Adrenal gland (tissue), 12 donors: Measurements from ENCODE around the gene SNTB2. TPM values are rescaled to one million over a fixed set of nuclear protein-coding genes. Genes with fewer than 3 reads are reported as not detected.

Experiments
- DNase-seq, 7 donors: peaks; one replicate each; pipeline ENCODE4 v3.0.0-alpha.2; 2019 to 2020
- H3K27ac ChIP-seq, 5 donors: fragments of 200-600 bp; sonication (generic) in 4 of 5; 1 replicate in 3 of 5; 2 replicates in 2 of 5; pipeline versions ENCODE4 v1.5.1 to v1.8.0; 2016 to 2020; ENCODE audit warnings: mild to moderate bottlenecking in 1 of 5
- H3K27me3 ChIP-seq: fragments of 200-600 bp; 2 replicates; pipeline ENCODE4 v1.8.0; 2021
- H3K36me3 ChIP-seq, 2 donors: fragments of 200-600 bp; replicated peaks in 1 of 2; 1 replicate in 1 of 2; 2 replicates in 1 of 2; pipeline versions ENCODE4 v1.5.1 to v1.8.0; 2018 to 2022
- H3K4me1 ChIP-seq, 2 donors: fragments of 200-600 bp; replicated peaks in 1 of 2; 1 replicate in 1 of 2; 2 replicates in 1 of 2; pipeline versions ENCODE4 v1.5.1 to v1.8.0; 2018 to 2021
- H3K4me3 ChIP-seq, 4 donors: fragments of 200-600 bp; sonication (generic) in 3 of 4; one replicate each; pipeline ENCODE4 v1.5.1; 2016 to 2018
- H3K9me3 ChIP-seq, 3 donors: fragments of 200-600 bp; sonication (generic) in 1 of 3; replicated peaks in 1 of 3; 1 replicate in 2 of 3; 2 replicates in 1 of 3; pipeline versions ENCODE4 v1.5.1 to v1.8.0; 2016 to 2021
- CTCF ChIP-seq, 6 experiments: fragments of 450-650 bp in 4 of 6; fragments of 200-600 bp in 2 of 6; sonication (generic) in 1 of 6; IDR thresholded peaks; 1 replicate in 5 of 6; 2 replicates in 1 of 6; pipeline versions ENCODE4 v1.5.1 to v1.8.0; 2016 to 2021; ENCODE audit warnings: antibody characterized with exemption in 6 of 6, mild to moderate bottlenecking in 2 of 6, moderate library complexity in 1 of 6
- POLR2A ChIP-seq, 2 donors: fragments of 450-650 bp; IDR thresholded peaks; one replicate each; pipeline ENCODE4 v1.6.1; 2017; ENCODE audit warnings: antibody characterized with exemption in 2 of 2, mild to moderate bottlenecking in 2 of 2, moderate library complexity in 1 of 2
- WGBS, 4 donors: extraction: QIAGEN DNeasy Blood & Tissue Kit in 2 of 4; methylation state at CpG; one replicate each; pipeline versions ENCODE4 v1.1.5 to v1.1.7; 2013 to 2017; 5-methylcytosine and 5-hydroxymethylcytosine counted together
- intact Hi-C, 2 donors: fragments of 100-400 bp; cut with DNase I; formaldehyde crosslinking; loops; one replicate each; pipeline versions ENCODE4 v1.14.1 to v1.15.0; 2022 to 2023
- polyA plus RNA-seq, 3 donors: library from polyadenylated mRNA; stranded (reverse); fragments of 200-250 nt in 2 of 3; fragments of 350-450 nt in 1 of 3; fragmentation: Illumina TruSeq in 1 of 3; extraction: RNeasy Lipid Tissue Mini Kit (QIAGEN cat#74804) in 1 of 3; gene quantifications; one replicate each; pipeline ENCODE4 v1.2.3, GENCODE V29; 2013 to 2014
- total RNA-seq, 9 donors: library from RNA; depleted of rRNA in 4 of 9; stranded (reverse); fragments of >200 nt in 4 of 9; fragments of 120-200 nt in 1 of 9; fragmentation: NEBNext Ultra II Directional in 1 of 9; extraction: Animal tissue kit (Norgen Biotek cat#: 25700) in 1 of 9; gene quantifications; one replicate each; pipeline versions ENCODE4 v1.1.0 to v1.2.4, GENCODE V29; 2013 to 2023
- donor health status: healthy with polysubstance abuse.
- donor health status: Bipolar disorder and iron deficiency.
- donor health status: DM: yes; HTN: yes; CAD: no.
- donor health status: DM: no; HTN: no; CAD: no.
- donor health status: DM: no; HTN: no; CAD: no.
- donor health status: DM: yes; HTN: yes; CAD: no.

The SNTB2 gene
- total and polyA plus RNA-seq, 12 donors: 3.6 to 52.7 (median 32.9) TPM

DNA sequence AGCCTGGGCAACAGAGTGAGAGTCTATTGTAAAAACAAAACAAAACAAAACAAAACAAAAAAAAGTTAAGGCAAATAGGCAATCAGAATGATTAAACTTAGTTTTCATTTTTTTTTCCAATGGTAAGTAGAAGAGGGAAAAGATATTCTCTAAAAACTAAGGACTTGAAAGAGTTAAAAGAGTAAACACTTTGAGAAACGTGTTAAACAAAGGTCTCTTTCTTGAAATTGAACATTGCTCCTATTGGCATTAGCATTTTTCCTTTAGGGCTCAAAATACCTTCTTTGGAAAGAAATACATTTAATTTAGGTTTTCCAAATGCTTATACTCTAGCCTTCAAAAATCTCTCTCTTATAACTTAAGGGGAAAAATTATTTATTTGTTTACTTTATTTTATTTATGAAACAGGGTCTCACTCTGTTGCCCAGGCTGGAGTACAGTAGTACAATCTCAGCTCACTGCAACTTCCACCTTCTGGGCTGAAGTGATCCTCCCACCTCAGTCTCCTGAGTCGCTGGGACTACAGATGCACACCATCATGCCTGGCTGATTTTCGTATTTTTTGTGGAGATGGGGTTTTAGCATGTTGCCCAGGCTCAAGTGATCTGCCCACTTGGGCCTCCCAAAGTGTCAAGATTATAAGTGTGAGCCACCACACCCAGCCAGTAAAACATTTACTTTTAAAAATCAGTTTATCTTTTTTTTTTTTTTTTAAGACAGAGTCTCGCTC lies 79.5 kb downstream of the SNTB2 start:
- 52 to 73% (median 65%) methylated on average over 4 of the region's 4 CpGs for WGBS, 4 donors

DNA sequence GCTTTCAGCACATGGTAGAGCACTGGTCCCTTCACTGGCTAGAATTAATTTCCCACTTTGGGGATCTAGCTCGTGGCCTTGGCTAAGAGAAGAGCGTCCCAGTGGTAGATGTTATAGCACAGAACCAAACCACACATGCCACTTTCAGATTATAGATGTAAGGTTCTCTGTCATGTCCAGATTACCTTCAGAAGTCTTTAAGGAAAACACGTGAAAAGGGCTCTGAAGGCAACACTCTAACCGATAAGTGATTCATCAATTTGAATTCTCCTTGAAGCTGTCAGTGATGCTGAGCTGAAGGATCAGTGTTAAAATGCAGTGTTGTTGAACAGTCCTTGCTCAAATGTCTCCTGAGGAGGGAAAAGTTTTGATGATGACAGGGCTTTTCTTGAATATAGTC lies 80.7 kb downstream of the SNTB2 start:
- 42 to 76% (median 55%) methylated on average over 4 of the region's 4 CpGs for WGBS, 4 donors
- no peak for TF ChIP-seq CTCF (IDR thresholded peaks at IDR 0.05)
- TF ChIP-seq POLR2A (IDR thresholded peaks at IDR 0.05): no peak
- no peak for DNase-seq

More for the DNA sequence above, 79.5 kb downstream of the SNTB2 start:
- TF ChIP-seq POLR2A (IDR thresholded peaks at IDR 0.05) (no peak), CTCF (IDR thresholded peaks at IDR 0.05) (no peak)
- H3K4me1 ChIP-seq: peaks cover 0 to 2% of the 10 kb centered on the region in 2 donors
- no peaks in the 10 kb centered on the region for H3K27me3 ChIP-seq
- no peak for DNase-seq
- no peak overlapping the region for H3K4me3 ChIP-seq
- no peak overlapping the region for H3K27ac ChIP-seq
- no peaks in the 10 kb centered on the region for H3K9me3 ChIP-seq
- intact Hi-C loops: no loop called here
- peaks cover 0 to 9% of the 10 kb centered on the region in 2 donors for H3K36me3 ChIP-seq

DNA sequence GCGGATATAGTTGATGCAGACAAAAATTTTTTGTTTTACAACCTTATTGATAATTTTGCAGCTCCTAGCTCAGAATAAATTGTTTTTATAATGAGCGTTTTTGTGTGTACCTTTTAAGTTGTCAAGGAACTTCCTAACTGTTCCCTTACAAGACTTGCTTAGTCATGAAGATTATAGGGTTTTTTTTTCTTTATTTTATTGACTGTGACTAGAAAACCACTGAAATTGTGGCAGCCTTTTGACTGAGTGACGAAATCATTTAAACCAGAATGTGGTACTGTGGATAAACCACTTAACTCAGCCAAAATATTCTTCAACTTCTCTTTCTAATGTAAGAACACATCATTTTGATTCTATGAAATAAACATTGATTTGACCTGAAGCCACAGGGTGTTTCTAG lies 83.4 kb downstream of the SNTB2 start:
- DNase-seq: no peak
- Histone ChIP-seq H3K27ac (no peak overlapping the region), H3K36me3 (peaks cover 0 to 13% of the 10 kb centered on the region in 2 donors), H3K9me3 (no peaks in the 10 kb centered on the region), H3K4me3 (no peak overlapping the region), H3K27me3 (no peaks in the 10 kb centered on the region), H3K4me1 (peaks cover 0 to 2% of the 10 kb centered on the region in 2 donors)
- WGBS, 4 donors: 80 to 88% (median 87%) methylated on average over 3 of the region's 3 CpGs
- TF ChIP-seq POLR2A (IDR thresholded peaks at IDR 0.05) (no peak), CTCF (IDR thresholded peaks at IDR 0.05) (no peak)
- intact Hi-C loops: no loop called here

More for the DNA sequence above, 80.7 kb downstream of the SNTB2 start:
- Histone ChIP-seq H3K4me1 (peaks cover 0 to 2% of the 10 kb centered on the region in 2 donors), H3K4me3 (no peak overlapping the region), H3K27me3 (no peaks in the 10 kb centered on the region), H3K27ac (no peak overlapping the region), H3K9me3 (no peaks in the 10 kb centered on the region), H3K36me3 (peaks cover 0 to 9% of the 10 kb centered on the region in 2 donors)
- intact Hi-C loops: no loop called here

- no peak overlapping the region for H3K4me3 ChIP-seq
- 95 to 98% (median 95%) methylated on average over 2 of the region's 2 CpGs for WGBS, 4 donors
- TF ChIP-seq POLR2A (IDR thresholded peaks at IDR 0.05) (no peak), CTCF (IDR thresholded peaks at IDR 0.05) (no peak)
- H3K4me1 ChIP-seq: peaks cover 0 to 2% of the 10 kb centered on the region in 2 donors
- no peak overlapping the region for H3K27ac ChIP-seq
- H3K27me3 ChIP-seq: no peaks in the 10 kb centered on the region
- no peak for DNase-seq
- intact Hi-C loops: no loop called here
- H3K36me3 ChIP-seq: peaks cover 0 to 13% of the 10 kb centered on the region in 2 donors
- no peaks in the 10 kb centered on the region for H3K9me3 ChIP-seq
Measured at GRCh38 chr16:69270831-69271230, 83.9 kb downstream of the SNTB2 start.
